ENCODE data around the gene PCBP4.
"Not testable (repeated sequence)": the region's sequence is repeated elsewhere in the genome, so short reads cannot be mapped to it uniquely, and the experiment has no call there.

Gene PCBP4

GRCh38 chr3:51929420-51930003 is 37.7 kb downstream of the PCBP4 start:
- no peak overlapping the region for H3K4me3 ChIP-seq (ENCODE audit: low read depth, low read length)
- no peak for DNase-seq (ENCODE audit: low read depth)
- no peak for TF ChIP-seq CTCF (IDR thresholded peaks at IDR 0.05; ENCODE audit: low read depth, low read length, missing control alignments)
- in situ Hi-C loops (cut with HindIII; ENCODE audit: low sequenced_read_pairs), result no loop called here

- DNase-seq (ENCODE audit: low read depth); in situ Hi-C loops (cut with HindIII; ENCODE audit: low sequenced_read_pairs); H3K4me3 ChIP-seq (ENCODE audit: low read depth, low read length): not testable (repeated sequence)
Observed at GRCh38 chr3:51928981-51929380, 38.3 kb downstream of the PCBP4 start.

- no peak for TF ChIP-seq CTCF (IDR thresholded peaks at IDR 0.05; ENCODE audit: low read depth, low read length, missing control alignments)
- in situ Hi-C loops (cut with HindIII; ENCODE audit: low sequenced_read_pairs), result no loop called here
- no peak for DNase-seq (ENCODE audit: low read depth)
- no peak overlapping the region for H3K4me3 ChIP-seq (ENCODE audit: low read depth, low read length)
Observed at GRCh38 chr3:51928438-51928837, 38.8 kb downstream of the PCBP4 start.

- in situ Hi-C loops (cut with HindIII; ENCODE audit: low sequenced_read_pairs), result no loop called here
- H3K4me3 ChIP-seq (ENCODE audit: low read depth, low read length), result no peak overlapping the region
- no peak for TF ChIP-seq CTCF (IDR thresholded peaks at IDR 0.05; ENCODE audit: low read depth, low read length, missing control alignments)
- DNase-seq (ENCODE audit: low read depth), result no peak
Observed at GRCh38 chr3:51927061-51927977, 39.9 kb downstream of the PCBP4 start.

GRCh38 chr3:51921081-51921578 is 46.1 kb downstream of the PCBP4 start:
- no peak for TF ChIP-seq CTCF (IDR thresholded peaks at IDR 0.05; ENCODE audit: low read depth, low read length, missing control alignments)
- in situ Hi-C loops (cut with HindIII; ENCODE audit: low sequenced_read_pairs), result no loop called here
- no peak for DNase-seq (ENCODE audit: low read depth)

GRCh38 chr3:51916418-51916817 is 50.8 kb downstream of the PCBP4 start:
- H3K4me3 ChIP-seq (ENCODE audit: low read depth, low read length), result no peak overlapping the region
- TF ChIP-seq CTCF (IDR thresholded peaks at IDR 0.05; ENCODE audit: low read depth, low read length, missing control alignments), result no peak
- no peak for DNase-seq (ENCODE audit: low read depth)
- in situ Hi-C loops (cut with HindIII; ENCODE audit: low sequenced_read_pairs), result no loop called here

More at GRCh38 chr3:51921081-51921578, 46.1 kb downstream of the PCBP4 start:
- no peak overlapping the region for H3K4me3 ChIP-seq (ENCODE audit: low read depth, low read length)

- no peak overlapping the region for H3K4me3 ChIP-seq (ENCODE audit: low read depth, low read length)
- TF ChIP-seq CTCF (IDR thresholded peaks at IDR 0.05; ENCODE audit: low read depth, low read length, missing control alignments), result no peak
- in situ Hi-C loops (cut with HindIII; ENCODE audit: low sequenced_read_pairs), result no loop called here
- no peak for DNase-seq (ENCODE audit: low read depth)
Observed at GRCh38 chr3:51908026-51908425, 59.2 kb downstream of the PCBP4 start.

Data from astrocyte of the cerebellum (primary cell).